NCI-H1105 treated with DMSO at 0.1 percent for 48 hours (cell line): ENCODE measurements around the gene COPZ2.
"Not testable (repeated sequence)": the region's sequence is repeated elsewhere in the genome, so short reads cannot be mapped to it uniquely, and the experiment has no call there.

Experiments
- DNase-seq: peaks from one replicate; lab custom pipeline; 2025; lab: John Stamatoyannopoulos, UW

Gene COPZ2

GRCh38 chr17:48055531-48056245, 18.1 kb upstream of the COPZ2 start:
- no peak for DNase-seq

- peak; percentile 75 for DNase-seq
Measured at GRCh38 chr17:48054238-48055185, 16.9 kb upstream of the COPZ2 start.

- DNase-seq, result no peak
Measured at GRCh38 chr17:48053758-48054237, 16.2 kb upstream of the COPZ2 start.

GRCh38 chr17:48052956-48053757, 15.6 kb upstream of the COPZ2 start:
- peak; percentile 64 for DNase-seq

GRCh38 chr17:48051706-48052486, 14.3 kb upstream of the COPZ2 start:
- DNase-seq, result no peak

DNA sequence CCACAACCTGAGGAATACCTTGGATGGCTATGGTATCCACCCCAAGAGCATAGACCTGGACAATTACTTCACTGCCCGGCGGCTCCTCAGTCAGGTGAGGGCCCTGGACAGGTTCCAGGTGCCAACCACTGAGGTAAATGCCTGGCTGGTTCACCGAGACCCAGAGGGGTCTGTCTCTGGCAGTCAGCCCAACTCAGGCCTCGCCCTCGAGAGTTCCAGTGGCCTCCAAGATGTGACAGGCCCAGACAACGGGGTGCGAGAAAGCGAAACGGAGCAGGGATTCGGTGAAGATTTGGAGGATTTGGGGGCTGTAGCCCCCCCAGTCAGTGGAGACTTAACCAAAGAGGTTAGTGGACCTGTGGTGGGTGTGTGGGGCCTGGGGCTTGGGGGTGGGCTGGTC, 13.7 kb upstream of the COPZ2 start:
- DNase-seq, result no peak

DNA sequence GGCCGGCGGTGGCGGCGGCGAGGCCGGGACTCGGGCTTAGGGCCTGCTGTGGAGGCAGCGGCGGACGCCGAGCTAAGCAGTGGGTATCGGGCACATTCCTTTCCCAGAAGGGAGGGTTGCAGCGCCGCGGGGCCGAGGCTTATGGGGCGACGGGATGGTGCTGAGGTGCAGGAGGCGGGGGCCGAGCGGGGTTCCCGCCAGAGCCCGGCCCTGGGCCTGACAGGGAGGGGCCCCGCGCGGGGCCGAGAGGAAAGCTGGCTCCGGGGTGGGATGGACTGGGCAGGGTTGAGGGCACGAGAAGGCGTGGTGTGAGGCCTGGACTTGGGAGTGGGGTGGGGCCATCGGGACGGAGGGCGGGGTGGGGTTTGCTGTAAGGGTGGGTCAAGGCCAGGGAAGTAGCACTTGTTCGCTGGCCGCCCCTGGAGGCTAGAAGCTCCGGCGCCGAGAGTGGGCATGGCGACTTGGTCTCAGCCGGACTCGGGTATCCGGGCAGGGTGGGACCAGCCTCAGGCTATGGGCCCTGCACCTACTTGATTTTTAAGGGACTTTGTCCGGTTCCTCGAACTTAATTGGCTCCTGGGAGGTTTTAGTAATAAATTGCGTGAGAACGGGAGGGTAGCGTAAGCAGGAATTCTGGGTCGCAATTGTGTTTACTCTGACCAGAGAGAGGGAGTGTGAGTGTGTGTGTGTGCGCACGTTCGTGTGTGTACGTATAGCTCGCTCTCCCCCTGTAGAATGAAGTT, 11.0 kb upstream of the COPZ2 start:
- DNase-seq, result peak; percentile 49

DNA sequence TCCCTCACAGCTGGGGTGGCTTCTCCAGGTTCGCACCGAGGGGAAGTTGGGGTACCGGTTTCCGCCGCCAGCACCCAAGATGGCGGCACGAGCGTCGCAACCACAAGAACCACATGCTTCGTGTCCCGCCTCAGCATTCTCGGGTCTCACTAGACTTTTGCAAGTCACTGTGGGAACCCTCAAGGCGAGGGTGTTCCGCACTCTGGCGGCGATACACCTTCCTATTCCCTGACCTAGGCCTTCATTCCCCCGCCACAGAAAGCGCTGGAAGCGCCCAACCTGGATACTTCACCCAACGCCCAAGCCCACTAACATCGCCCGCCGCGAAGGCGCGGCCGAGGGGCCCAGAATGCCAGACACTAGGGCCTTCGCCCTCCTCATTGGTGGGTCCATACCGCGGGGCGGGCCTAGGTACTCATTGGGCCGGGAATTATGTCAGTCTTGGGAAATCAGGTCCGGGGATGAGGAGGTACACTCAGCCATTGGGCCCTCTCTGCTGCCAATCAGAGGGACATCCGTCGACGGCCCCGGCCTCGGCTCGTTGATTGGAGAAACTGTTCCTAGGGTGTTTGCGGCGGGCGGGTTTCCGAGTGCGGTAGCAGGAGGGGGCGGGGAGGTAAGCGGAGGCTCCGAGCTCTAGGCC, 10.3 kb upstream of the COPZ2 start, which contains the start of gene NFE2L1:
NFE2L1 (plus strand) TSS at position 619 of the 643 bp plus-strand sequence. CDS start 2,760 bp downstream, outside the sequence.
- DNase-seq, result peak; percentile 98

GRCh38 chr17:48047113-48047740, 9.6 kb upstream of the COPZ2 start:
- DNase-seq, result peak; percentile 25

DNA sequence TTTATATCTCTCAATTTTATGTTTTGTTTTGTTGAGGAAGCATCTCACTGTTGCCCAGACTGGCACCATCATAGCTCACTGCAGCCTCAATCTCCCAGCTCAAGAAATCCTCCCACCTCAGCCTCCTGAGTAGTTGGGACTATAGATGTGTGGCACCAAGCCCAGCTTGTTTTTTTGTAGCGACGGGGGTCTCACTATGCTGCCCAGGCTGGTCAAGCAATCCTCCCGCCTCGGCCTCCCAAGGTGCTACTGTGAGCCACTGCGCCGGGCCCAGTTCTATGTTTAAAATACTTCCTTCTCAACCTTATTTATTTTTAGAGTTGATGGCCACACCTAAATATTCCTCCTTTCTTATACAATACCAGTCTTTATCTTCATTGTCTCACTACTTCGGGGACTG, 8.7 kb upstream of the COPZ2 start:
- no peak for DNase-seq

DNA sequence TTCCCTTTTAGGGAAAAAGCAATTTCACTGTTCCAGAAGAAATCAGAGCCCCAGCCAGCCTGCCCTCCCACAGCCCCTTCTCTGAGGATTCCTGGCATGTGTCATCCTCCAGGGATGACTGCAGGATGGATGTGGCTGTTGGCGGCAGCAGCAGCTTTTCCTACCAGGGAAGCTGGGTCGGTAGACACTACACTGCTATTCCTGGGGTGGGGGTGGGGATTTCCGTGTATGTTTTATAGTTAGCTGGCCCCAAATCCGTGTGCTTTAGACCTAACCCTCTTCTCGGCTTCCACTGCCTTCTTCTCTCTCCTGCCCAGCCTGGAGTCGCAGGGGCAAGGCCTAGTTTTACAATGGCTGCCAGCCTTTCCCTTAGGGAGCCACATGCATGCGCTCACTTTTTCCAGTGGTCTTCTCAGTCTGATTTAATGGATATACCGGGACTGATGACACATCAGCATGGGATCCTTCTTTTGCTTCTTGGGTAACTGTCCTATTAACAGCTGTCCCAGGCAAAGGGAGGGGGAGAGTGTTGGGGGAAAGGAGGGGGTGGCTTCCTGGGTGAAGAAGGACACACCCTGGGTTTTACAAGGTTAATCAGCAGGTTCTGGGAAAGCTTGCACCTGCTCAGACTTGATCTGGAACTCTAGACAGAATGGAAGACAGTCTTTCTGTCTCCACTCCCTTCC, 7.9 kb upstream of the COPZ2 start:
- no peak for DNase-seq

GRCh38 chr17:48044851-48045250, 7.3 kb upstream of the COPZ2 start:
- no peak for DNase-seq

GRCh38 chr17:48043176-48043575, 5.6 kb upstream of the COPZ2 start:
- DNase-seq, result no peak

GRCh38 chr17:48038687-48039086, 1.1 kb upstream of the COPZ2 start:
- no peak for DNase-seq

DNA sequence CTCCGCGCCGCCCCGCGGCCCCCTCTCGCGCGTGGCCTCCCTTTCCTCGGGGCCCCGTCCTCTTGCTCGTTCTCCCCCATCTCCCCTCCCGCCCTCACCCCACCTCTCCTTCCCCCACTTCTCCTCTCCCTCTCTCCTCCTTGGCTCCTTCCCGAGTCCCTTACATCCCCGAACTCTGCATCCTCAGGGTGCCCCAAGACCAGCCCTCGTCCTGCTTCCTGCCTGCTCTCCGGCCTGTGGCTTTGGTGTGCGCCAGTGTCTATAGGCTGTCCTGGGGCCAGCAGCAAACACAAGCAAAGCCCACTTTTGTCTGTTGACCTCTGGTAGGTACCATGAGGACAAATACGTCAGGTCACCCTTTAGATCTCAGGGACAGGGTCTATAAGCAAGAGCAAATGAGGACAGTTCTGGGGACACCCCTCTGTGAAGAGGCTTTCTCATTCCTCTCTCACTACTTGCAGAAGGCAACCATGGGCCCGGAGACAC, 284 bp upstream of the COPZ2 start:
- no peak for DNase-seq

GRCh38 chr17:48036693-48037035, 933 bp downstream of the COPZ2 start:
- DNase-seq, result no peak

DNA sequence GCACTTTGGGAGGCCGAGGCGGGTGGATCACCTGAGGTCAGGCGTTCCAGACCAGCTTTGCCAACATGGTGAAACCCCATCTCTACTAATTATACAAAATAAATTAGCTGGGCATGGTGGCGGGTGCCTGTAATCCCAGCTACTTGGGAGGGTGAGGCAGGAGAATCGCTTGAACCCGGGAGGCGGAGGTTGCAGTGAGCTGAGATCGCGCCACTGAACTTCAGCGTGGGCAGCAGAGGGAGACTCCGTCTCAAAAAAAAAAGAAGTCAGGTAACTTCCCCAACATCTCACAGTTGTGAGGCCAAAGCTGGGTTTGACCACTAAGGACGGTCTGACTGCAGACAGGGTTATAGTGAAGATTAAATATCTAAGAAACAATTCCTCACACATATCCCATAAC, 2.9 kb downstream of the COPZ2 start:
- DNase-seq, result not testable (repeated sequence)

- no peak for DNase-seq
Measured at GRCh38 chr17:48031966-48032365, 5.6 kb downstream of the COPZ2 start.

- no peak for DNase-seq
Measured at GRCh38 chr17:48030531-48030930, 7.1 kb downstream of the COPZ2 start.
